Suprapubic skin (tissue), 4 donors: Measurements from ENCODE around the gene LETM1.

Experiments
- POLR2A ChIP-seq, 2 donors: fragments of 450-650 bp; IDR thresholded peaks; one replicate each; pipeline ENCODE4 v1.6.1; 2017; ENCODE audit warnings: antibody characterized with exemption in 2 of 2, mild to moderate bottlenecking in 2 of 2, moderate library complexity in 2 of 2
- POLR2AphosphoS5 ChIP-seq, 3 donors: sonication (generic); formaldehyde crosslinking; IDR thresholded peaks; one replicate each; pipeline ENCODE4 v1.6.1; 2017; ENCODE audit warnings: antibody characterized with exemption in 3 of 3
- TF ChIP-seq, protein P1 (sequence below), 2 donors: fragments of 200-600 bp in 1 of 2; fragments of 450-650 bp in 1 of 2; sonication (generic) in 1 of 2; IDR thresholded peaks; one replicate each; pipeline ENCODE4 v1.5.1; 2016 to 2019; ENCODE audit warnings: antibody characterized with exemption in 2 of 2, mild to moderate bottlenecking in 1 of 2, moderate library complexity in 1 of 2

GRCh38 chr4:1789552-1789951 lies 66.4 kb downstream of the LETM1 start:
- TF ChIP-seq, protein P1, sequence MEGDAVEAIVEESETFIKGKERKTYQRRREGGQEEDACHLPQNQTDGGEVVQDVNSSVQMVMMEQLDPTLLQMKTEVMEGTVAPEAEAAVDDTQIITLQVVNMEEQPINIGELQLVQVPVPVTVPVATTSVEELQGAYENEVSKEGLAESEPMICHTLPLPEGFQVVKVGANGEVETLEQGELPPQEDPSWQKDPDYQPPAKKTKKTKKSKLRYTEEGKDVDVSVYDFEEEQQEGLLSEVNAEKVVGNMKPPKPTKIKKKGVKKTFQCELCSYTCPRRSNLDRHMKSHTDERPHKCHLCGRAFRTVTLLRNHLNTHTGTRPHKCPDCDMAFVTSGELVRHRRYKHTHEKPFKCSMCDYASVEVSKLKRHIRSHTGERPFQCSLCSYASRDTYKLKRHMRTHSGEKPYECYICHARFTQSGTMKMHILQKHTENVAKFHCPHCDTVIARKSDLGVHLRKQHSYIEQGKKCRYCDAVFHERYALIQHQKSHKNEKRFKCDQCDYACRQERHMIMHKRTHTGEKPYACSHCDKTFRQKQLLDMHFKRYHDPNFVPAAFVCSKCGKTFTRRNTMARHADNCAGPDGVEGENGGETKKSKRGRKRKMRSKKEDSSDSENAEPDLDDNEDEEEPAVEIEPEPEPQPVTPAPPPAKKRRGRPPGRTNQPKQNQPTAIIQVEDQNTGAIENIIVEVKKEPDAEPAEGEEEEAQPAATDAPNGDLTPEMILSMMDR (IDR thresholded peaks at IDR 0.05) = no peak
- TF ChIP-seq POLR2A (IDR thresholded peaks at IDR 0.05) = no peak
- no peak for TF ChIP-seq POLR2AphosphoS5 (IDR thresholded peaks at IDR 0.05)
